BLaER1 (cell line): Measurements from ENCODE around the gene SYNE1.

Experiments used
- H3K27ac ChIP-seq: shearing (Covaris generic); formaldehyde crosslinking; 2 replicates; pipeline ENCODE4 v1.8.1; 2022
- H3K27me3 ChIP-seq: shearing (Covaris generic); formaldehyde crosslinking; 2 replicates; pipeline ENCODE4 v1.8.1; 2022
- H3K36me3 ChIP-seq: shearing (Covaris generic); formaldehyde crosslinking; 2 replicates; pipeline ENCODE4 v1.8.1; 2022
- H3K4me1 ChIP-seq: shearing (Covaris generic); formaldehyde crosslinking; 2 replicates; pipeline ENCODE4 v1.8.1; 2022
- H3K4me2 ChIP-seq: shearing (Covaris generic); formaldehyde crosslinking; 2 replicates; pipeline ENCODE4 v1.8.1; 2022
- H3K4me3 ChIP-seq: shearing (Covaris generic); formaldehyde crosslinking; 2 replicates; pipeline ENCODE4 v1.8.1; 2022
- H3K9ac ChIP-seq: shearing (Covaris generic); formaldehyde crosslinking; 2 replicates; pipeline ENCODE4 v1.8.1; 2022
- H3K9me3 ChIP-seq: shearing (Covaris generic); formaldehyde crosslinking; 2 replicates; pipeline ENCODE4 v1.8.1; 2022
- H4K20me1 ChIP-seq: shearing (Covaris generic); formaldehyde crosslinking; 2 replicates; pipeline ENCODE4 v1.8.1; 2022
- Cebpa-rat ChIP-seq: shearing (Covaris generic); IDR thresholded peaks from 2 replicates; pipeline ENCODE4 v1.8.1; 2022

The SYNE1 gene

GRCh38 chr6:152300517-152300916 is 336.6 kb downstream of the SYNE1 start:
- TF ChIP-seq Cebpa-rat: no peak
- H3K4me1 ChIP-seq: peaks cover 50% of the 10 kb centered on the region
- H3K4me2 ChIP-seq: peak overlapping the region; percentile 83
- no peaks in the 10 kb centered on the region for H3K36me3 ChIP-seq
- H3K9me3 ChIP-seq: no peaks in the 10 kb centered on the region
- no peak overlapping the region for H3K9ac ChIP-seq
- no peaks in the 10 kb centered on the region for H4K20me1 ChIP-seq
- peak overlapping the region; percentile 77; the same call in 1 of the 2 replicates for H3K4me3 ChIP-seq
- no peaks in the 10 kb centered on the region for H3K27me3 ChIP-seq
- H3K27ac ChIP-seq: no peak overlapping the region

GRCh38 chr6:152298848-152299735 is 338.1 kb downstream of the SYNE1 start:
- Histone ChIP-seq H3K27ac (peak overlapping the region; percentile 47; the same call in 1 of the 2 replicates), H3K9ac (peak overlapping the region; percentile 55), H3K4me1 (peaks cover 50% of the 10 kb centered on the region), H4K20me1 (no peaks in the 10 kb centered on the region), H3K4me3 (peak overlapping the region; percentile 18; the same call in 1 of the 2 replicates), H3K36me3 (no peaks in the 10 kb centered on the region), H3K4me2 (peak overlapping the region; percentile 72), H3K27me3 (no peaks in the 10 kb centered on the region), H3K9me3 (no peaks in the 10 kb centered on the region)
- no peak for TF ChIP-seq Cebpa-rat

- Histone ChIP-seq H3K9me3 (no peaks in the 10 kb centered on the region), H3K36me3 (peaks cover 9% of the 10 kb centered on the region), H3K27me3 (no peaks in the 10 kb centered on the region), H3K4me3 (peak overlapping the region; percentile 18; the same call in 1 of the 2 replicates), H3K4me2 (peak overlapping the region; percentile 72), H3K27ac (peak overlapping the region; percentile 47; the same call in 1 of the 2 replicates), H4K20me1 (no peaks in the 10 kb centered on the region), H3K4me1 (peaks cover 50% of the 10 kb centered on the region), H3K9ac (peak overlapping the region; percentile 55)
- TF ChIP-seq Cebpa-rat: no peak
These were observed 339.0 kb downstream of the SYNE1 start for GRCh38 chr6:152298055-152298647.

DNA sequence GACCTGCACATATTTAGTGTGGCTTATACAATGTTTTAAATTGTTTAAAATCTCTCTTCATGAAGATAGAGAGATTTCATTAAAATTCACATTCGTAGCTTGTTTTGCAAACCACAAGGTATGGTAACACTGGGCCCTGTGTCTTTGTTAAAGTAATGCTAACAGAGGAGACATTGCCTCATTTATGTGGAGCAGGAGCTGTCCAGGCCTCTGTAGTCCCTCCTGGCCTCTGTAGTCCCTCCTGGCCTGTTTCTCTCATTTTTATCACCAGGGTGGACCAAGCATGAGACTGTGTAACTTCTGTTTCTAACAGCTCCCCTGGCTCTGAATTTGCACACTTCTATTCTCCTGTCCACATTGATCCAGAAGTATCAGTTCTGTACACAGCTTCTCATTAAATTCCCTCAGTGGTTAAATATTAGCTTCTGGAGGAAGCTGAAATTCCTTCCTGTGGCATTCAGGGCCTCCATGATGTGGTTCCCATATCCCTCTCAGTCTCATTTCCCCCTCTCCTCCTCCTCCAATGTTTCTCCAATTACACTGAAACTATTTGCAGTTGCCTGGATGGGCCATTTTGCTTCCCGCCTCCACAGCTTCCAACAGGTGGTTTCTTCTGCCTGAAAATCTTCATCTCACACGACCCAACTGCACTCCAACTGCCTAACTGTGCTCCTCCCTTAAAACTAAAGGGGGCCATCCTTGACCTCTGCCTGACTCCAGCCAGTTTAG is 340.4 kb downstream of the SYNE1 start:
- no peak overlapping the region for H3K9ac ChIP-seq
- no peaks in the 10 kb centered on the region for H4K20me1 ChIP-seq
- no peaks in the 10 kb centered on the region for H3K9me3 ChIP-seq
- peaks cover 50% of the 10 kb centered on the region for H3K4me1 ChIP-seq
- no peak for TF ChIP-seq Cebpa-rat
- H3K4me2 ChIP-seq: peak overlapping the region; percentile 72
- no peaks in the 10 kb centered on the region for H3K27me3 ChIP-seq
- no peak overlapping the region; the same call in 1 of the 2 replicates for H3K27ac ChIP-seq
- H3K36me3 ChIP-seq: peaks cover 22% of the 10 kb centered on the region
- H3K4me3 ChIP-seq: no peak overlapping the region

DNA sequence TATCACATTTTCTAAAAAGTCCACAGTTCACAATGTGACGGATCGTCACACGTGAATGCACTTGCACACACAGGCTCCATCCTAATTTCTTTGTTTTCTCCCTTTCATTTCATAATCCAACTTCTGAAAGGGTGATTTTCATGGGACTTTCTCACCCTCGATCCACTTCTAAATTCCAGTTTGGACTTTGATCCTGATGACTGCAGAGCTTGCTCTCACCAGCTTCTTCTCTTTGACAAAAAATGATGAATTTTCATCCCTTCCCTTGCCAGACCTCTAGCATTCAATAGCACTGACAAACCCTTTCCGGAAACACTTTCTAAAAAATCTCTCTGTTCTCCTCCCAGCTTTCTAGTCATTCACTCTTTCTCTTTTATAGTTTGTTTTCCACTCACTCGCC is 341.2 kb downstream of the SYNE1 start:
- Histone ChIP-seq H3K27me3 (no peaks in the 10 kb centered on the region), H3K36me3 (peaks cover 29% of the 10 kb centered on the region), H4K20me1 (no peaks in the 10 kb centered on the region), H3K4me1 (peaks cover 47% of the 10 kb centered on the region), H3K4me3 (no peak overlapping the region), H3K4me2 (no peak overlapping the region), H3K9ac (no peak overlapping the region), H3K9me3 (no peaks in the 10 kb centered on the region), H3K27ac (no peak overlapping the region)
- TF ChIP-seq Cebpa-rat: no peak

GRCh38 chr6:152295346-152295745 is 341.8 kb downstream of the SYNE1 start:
- Histone ChIP-seq H3K27ac (no peak overlapping the region), H3K9me3 (no peaks in the 10 kb centered on the region), H3K4me2 (no peak overlapping the region), H3K4me3 (no peak overlapping the region), H4K20me1 (no peaks in the 10 kb centered on the region), H3K9ac (no peak overlapping the region), H3K27me3 (no peaks in the 10 kb centered on the region), H3K4me1 (peaks cover 41% of the 10 kb centered on the region), H3K36me3 (peaks cover 34% of the 10 kb centered on the region)
- no peak for TF ChIP-seq Cebpa-rat

DNA sequence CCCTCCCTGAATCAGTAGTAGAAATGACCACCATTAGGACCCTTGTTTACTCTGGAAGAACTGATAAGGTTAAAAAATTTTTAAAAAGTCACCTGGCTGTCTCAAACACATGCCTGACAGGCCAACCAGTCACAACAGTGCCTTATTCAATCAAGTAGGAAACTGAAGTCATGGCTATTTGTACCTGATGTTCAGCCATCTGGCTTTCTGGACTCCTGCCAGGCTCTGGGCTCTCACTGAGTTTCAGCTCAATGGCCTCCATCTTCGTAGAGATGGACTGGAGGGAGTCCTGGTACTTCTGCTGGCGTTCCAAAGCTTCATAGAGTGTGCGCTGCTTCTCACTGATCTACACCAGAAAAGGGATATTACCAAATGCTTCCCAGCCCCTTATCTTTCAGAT is 343.8 kb downstream of the SYNE1 start:
- Histone ChIP-seq H3K9ac (no peak overlapping the region), H3K4me2 (no peak overlapping the region), H3K27ac (no peak overlapping the region), H3K4me1 (peaks cover 22% of the 10 kb centered on the region), H4K20me1 (no peaks in the 10 kb centered on the region), H3K4me3 (no peak overlapping the region), H3K36me3 (peaks cover 50% of the 10 kb centered on the region), H3K9me3 (no peaks in the 10 kb centered on the region), H3K27me3 (no peaks in the 10 kb centered on the region)
- TF ChIP-seq Cebpa-rat: no peak

DNA sequence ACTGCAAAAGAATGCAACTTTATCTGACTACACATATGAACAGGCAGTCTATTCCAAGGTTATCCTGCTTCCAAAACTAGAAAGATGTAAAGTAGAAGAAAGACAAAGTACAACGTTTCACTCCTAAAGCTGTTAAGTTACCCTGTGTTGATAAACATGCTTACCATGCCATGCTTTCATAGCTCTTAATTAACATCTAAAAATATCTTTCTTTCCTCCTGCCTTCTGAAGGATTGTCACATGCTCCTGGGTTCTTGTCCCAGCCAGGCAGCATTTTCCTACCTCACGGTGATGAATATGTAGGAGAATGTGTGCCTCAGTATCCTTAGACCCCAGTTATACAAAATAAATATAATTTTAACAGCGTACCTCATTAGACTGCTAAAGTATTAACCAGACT is 344.6 kb downstream of the SYNE1 start:
- no peak overlapping the region for H3K9ac ChIP-seq
- H3K27me3 ChIP-seq: no peaks in the 10 kb centered on the region

GRCh38 chr6:152290693-152291092 is 346.5 kb downstream of the SYNE1 start:
- Histone ChIP-seq H3K9me3 (no peaks in the 10 kb centered on the region), H3K36me3 (peaks cover 70% of the 10 kb centered on the region), H3K9ac (no peak overlapping the region), H4K20me1 (no peaks in the 10 kb centered on the region), H3K4me3 (no peak overlapping the region), H3K27me3 (no peaks in the 10 kb centered on the region), H3K4me1 (no peaks in the 10 kb centered on the region), H3K27ac (no peak overlapping the region), H3K4me2 (no peak overlapping the region)
- TF ChIP-seq Cebpa-rat: no peak

More for the DNA sequence above, 344.6 kb downstream of the SYNE1 start:
- H3K4me2 ChIP-seq: no peak overlapping the region
- no peaks in the 10 kb centered on the region for H4K20me1 ChIP-seq
- H3K27ac ChIP-seq: no peak overlapping the region
- no peak overlapping the region for H3K4me3 ChIP-seq
- no peaks in the 10 kb centered on the region for H3K9me3 ChIP-seq
- H3K4me1 ChIP-seq: peaks cover 13% of the 10 kb centered on the region
- H3K36me3 ChIP-seq: peaks cover 57% of the 10 kb centered on the region
- no peak for TF ChIP-seq Cebpa-rat
